ENCODE measurements around the gene KIAA2012. TPM values are rescaled to one million over a fixed set of nuclear protein-coding genes. Genes with fewer than 3 reads are reported as not detected.
A peak's percentile ranks its signal among the peaks of the same experiment; 100 is the strongest.

Gene KIAA2012
- total RNA-seq, 2 donors from 2014 or later: 0.11 TPM; not detected in 1

DNA sequence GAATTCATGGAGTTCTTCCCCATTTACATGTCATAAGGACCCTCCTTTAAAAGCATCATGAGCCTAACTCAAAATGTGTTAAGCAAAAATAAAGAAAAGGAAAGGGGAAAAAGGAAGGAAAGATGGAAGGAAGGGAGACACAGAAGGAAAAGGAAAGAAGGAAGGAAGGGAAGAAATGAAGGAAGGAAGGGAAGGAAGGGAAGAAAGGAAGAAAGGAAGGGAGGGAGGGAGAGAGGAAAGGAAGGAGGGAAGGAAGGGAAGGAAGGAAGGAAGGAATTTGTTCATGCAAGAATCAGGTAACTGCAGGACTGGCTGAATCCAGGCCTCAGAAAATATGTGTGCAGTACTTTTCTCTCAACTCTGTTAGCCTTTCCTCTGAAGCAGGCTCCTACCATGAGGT is 32.0 kb downstream of the KIAA2012 start:
- ATAC-seq (no peak), DNase-seq (no peak)
- intact Hi-C loops (cut with DNase I, micrococcal nuclease): no loop called here

DNA sequence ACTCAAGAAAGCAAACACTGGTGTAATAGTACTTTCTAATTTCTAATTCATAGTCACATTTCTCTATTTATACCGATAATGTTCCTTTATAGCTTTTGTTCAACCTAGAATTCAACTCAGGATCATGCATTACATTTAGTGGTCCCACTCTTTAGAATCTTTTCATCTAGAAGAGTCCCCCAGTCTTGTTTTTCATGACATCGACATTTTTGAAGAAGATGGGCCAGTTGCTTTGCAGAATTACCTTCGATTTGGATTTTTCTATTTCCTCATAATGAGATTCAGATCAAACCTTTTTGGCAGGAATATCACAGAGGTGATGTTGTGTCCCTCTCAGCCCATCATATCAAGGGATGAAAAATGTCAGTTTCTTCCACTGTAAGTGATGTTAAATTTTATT is 35.3 kb downstream of the KIAA2012 start:
- ATAC-seq (no peak), DNase-seq (no peak)
- intact Hi-C loops (cut with DNase I, micrococcal nuclease): no loop called here

DNA sequence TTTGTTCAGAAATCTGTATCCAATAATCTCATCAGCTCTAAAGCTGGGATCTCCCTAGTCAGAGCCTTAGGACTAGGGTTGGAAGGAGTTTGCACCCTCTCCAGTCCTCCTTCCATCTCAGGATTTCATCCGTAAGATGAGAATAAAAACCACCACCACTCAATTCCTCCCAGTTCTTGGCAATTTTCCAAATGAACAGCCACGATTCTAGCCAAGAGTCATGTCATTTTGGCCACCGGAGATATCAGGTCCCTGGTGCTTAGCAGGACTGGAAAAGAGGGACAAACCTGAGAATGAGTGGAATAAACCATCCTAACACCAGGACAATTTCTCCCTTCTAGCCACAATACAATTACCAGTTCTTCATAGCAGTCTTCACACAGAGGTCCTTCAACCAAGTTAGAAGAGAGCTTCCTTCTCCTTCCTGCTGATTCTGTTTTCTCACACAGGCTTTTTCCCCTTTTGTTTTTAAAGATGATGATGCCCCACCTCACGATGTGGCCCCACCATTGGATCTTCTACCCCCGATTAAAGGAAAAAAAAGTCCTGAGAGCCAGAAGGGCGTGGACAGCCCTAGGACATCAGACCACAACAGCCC is 36.2 kb downstream of the KIAA2012 start:
- intact Hi-C loops (cut with DNase I, micrococcal nuclease): no loop called here
- no peak for ATAC-seq

DNA sequence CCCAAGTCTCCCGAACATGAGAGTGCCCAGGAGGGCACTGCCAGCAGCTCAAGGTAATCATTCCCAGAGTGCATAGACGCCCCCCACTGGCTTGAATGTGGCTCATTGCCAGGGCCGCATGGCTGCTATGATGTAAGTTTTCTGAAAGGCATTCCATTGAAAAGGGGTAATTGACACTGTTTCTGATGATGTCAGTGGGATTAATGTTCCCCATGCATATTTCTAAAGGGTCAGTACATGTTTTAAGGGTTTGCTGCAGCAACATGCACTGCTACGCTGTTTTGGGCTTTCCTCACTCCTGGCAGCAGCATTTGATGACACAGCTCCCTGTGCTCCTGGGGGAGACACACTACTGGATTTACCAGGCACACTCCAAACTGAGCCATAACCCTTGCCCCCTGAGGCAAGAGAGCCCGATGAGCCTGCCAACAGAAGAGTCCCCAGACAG is 36.7 kb downstream of the KIAA2012 start:
- ATAC-seq (no peak), DNase-seq (no peak)
- intact Hi-C loops (cut with DNase I, micrococcal nuclease): no loop called here

More for the DNA sequence above, 36.2 kb downstream of the KIAA2012 start:
- DNase-seq: no peak

DNA sequence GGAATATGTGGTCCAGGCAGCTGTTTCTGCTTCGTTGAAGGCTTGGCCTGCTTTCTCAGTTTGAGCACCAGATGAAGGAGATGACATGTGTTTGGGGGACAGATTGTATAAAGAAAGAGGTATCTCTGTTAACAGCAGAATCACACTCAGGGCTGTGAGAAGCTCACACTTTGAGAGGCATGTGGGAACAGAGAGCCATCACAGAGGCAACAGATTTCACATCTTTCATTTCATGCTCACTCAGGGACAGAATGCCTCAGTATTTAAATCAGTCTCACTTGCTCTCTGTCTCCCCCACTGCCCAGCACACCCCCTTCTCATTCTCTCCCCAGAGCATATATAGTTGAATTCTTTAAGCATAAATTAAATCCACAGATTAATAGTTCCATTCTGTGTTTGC is 37.4 kb downstream of the KIAA2012 start:
- ATAC-seq: no peak
- no peak for DNase-seq
- intact Hi-C loops (cut with DNase I, micrococcal nuclease): no loop called here

DNA sequence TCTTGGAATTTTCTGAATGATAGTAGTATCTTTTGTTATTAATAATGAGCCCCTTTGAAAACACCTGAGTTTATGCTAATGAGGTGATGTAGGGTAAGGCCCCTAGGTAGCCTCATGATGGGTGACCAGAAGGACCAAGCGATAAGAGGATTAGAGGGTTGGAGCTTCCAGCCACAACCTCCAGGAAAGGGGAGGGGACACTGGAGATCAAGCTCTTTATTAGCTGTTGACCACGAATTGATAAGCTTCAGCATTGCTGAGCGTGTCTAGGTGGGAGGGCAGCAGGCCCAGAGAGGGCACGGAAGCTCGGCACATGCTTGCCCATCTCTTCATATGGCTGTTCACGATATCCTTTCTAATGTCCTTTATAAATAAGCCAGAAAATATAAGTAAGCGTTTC is 39.0 kb downstream of the KIAA2012 start:
- DNase-seq (no peak), ATAC-seq (no peak)
- intact Hi-C loops (cut with DNase I, micrococcal nuclease): no loop called here

DNA sequence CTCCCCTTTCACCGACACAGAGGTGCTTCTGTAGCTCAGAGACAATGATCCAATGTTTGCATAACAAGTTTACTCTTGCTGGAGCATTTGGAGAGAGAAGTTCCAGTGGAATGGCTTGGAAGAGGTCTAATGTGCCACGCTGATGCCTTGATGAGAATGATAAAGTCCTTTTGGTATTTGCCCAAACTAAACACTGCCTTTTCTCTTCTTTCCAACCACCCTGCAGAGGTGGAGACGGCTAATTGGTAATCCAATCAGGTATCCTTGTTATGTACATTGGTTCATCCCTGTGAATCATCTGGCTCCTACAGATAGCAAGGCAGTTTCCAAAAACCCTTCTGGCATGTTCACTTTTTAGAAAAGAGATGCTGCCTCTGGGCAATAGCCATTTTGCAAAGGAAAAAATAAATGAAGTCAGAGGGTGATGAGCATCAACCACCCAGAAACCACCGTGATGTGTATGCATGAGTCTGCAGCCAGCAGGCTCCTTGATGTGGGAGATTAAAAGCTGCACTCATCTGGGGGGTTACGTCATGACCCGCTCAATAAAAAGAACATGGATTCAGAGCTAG is 40.6 kb downstream of the KIAA2012 start:
- intact Hi-C loops (cut with DNase I, micrococcal nuclease): no loop called here
- ATAC-seq (no peak), DNase-seq (no peak)

DNA sequence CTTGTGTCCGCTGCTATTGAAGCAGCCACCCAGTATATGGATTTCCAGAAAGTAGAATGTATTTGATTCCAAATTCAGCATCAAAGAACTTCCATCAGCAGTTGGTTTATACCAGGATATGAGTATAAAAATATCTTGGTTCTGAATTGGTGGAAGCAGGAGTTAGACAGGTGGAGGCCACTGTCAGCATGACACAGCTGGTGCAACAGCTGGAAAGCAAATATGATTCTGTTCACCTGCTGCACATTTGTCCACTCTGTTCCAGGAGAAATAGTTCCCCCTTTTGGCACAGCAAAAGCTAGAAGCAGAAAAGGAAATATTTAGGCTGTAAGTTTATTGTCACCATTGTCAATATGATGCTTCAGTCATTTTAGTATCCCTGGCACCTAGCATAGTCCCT is 41.2 kb downstream of the KIAA2012 start:
- ATAC-seq: no peak
- intact Hi-C loops (cut with DNase I, micrococcal nuclease): no loop called here
- DNase-seq: no peak

DNA sequence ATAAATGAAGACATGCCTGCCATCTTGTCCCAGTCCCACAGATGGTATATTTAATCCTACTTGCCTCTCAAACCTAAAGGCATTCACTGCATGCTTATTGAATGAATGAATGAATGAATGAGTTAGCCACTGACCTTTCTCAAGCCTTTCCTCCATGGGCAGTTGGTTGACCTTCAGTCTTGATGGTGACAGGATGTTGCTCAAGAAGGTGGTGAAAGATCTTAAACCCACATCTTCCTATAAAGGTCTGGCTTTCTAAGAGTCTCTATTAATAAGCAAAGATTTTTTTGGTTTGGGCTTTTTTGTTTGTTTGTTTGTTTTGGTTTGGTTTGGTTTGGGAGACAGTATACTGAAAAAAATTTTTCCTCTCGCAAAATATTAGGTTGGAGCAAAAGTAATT is 41.7 kb downstream of the KIAA2012 start:
- intact Hi-C loops (cut with DNase I, micrococcal nuclease): no loop called here
- ATAC-seq (no peak), DNase-seq (no peak)

DNA sequence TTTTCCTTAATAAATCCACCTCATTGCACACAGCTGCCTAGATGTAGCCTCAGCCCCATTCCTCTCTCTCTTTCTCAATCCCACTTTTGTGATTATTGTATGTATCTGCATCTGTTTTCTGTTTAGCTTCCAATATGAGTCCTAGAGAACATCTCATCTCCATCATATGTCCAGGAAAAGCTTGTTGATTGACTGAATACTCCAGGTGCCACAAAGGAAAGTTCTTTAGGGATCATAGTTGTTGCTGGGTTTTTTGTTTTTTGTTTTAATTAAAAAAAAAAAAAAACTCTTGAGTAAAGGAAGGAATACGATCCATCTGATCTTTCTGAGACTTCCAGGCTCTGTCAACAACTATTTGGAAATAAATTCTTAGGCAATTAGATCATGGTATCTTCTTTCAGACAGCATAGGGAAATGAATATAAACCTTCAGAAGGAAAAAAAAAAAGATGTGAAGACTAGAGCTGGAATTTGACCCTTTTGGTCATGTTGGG is 42.5 kb downstream of the KIAA2012 start:
- intact Hi-C loops (cut with DNase I, micrococcal nuclease): no loop called here
- no peak for DNase-seq
- no peak for ATAC-seq

DNA sequence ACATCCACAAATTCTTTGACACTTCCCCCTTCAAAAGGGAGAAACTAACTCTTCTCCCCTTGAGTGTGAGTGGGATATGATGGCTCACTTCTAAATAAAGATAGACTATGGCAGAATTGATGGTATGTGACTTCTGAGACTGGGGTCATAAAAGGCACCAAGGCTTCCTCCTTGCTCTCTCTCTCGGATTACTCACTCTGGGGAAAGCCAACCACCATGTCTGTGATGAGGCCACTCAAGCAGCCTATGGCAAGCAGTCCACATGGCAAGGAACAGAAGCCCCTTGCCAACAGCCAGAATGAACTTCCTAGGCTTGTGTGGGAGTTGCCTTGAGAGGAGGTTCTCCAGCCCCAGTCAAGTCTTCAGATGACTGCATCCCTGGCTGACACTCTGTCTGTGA is 43.6 kb downstream of the KIAA2012 start:
- no peak for ATAC-seq
- DNase-seq: no peak
- intact Hi-C loops (cut with DNase I, micrococcal nuclease): no loop called here

DNA sequence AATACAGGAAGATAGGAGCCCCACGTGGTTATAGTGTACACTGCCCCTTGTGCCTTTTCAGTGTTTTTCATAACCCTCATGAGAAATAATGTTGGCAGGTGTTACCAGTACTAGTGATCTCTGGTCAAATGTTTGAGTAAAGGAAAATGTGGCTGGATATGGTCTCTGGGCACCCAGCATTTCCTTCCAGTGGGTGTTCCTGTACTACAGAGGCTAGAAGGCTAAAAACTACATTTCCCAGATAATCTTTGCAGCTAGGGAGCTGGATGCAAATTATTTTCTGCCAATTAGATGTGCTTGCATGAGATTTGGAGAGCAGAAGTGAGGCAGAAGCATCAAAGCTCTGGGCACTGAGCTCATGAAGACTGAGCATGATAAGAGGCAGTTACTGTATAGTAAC is 45.1 kb downstream of the KIAA2012 start:
- ATAC-seq (no peak), DNase-seq (no peak)
- intact Hi-C loops (cut with DNase I, micrococcal nuclease): no loop called here

DNA sequence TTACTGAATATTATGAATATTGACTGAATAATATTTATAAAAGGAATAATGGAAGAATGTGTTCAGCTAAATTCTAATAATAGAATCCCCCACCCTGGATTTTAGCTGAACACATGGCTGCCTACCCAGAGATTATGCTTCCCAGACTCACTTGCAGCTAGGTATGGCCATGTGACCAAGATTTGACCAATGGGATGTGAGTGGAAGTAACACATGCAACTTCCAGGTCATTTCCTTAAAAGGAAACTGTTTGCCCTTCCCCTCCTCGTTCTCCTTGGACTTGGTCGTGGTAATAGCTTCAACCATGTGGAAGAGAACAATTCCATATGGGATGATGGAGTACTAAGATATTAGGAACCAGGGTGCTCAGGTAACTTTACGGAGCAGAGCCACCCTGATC is 47.8 kb downstream of the KIAA2012 start:
- ATAC-seq (no peak), DNase-seq (no peak)
- intact Hi-C loops (cut with DNase I, micrococcal nuclease): no loop called here

DNA sequence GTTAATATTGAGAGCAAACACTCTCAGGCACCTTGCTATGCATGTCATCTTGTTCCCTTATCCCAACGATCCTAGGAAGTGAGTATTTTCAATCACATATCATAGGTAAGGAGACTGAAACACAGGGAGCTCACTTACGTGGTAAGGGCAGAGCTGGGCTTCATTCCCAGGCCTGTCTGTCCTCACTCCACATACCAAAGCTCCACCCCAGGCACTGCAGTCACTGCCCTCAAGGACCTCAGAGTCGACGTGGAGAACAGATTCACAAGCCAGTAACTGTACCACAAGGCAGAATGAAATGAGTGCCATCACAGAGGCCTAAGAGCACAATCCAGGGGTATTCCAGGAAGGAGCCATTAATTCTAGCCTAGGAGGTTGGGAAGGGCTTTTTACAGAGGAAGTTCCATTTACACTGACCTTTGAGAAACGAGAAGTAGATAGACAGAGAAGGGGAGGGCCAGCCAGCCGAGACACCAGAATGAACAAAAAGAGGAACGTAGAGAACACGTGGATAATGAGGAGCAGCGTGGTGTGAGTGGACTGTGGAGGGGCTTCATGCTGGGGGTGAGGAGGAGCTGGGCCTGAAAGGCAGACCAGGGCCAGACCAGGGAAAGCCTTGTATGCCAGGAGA is 48.6 kb downstream of the KIAA2012 start:
- DNase-seq (peak in 1 of 2 donors; percentile 12), ATAC-seq (peak; percentile 27)
- intact Hi-C loops (cut with DNase I, micrococcal nuclease): no loop called here

DNA sequence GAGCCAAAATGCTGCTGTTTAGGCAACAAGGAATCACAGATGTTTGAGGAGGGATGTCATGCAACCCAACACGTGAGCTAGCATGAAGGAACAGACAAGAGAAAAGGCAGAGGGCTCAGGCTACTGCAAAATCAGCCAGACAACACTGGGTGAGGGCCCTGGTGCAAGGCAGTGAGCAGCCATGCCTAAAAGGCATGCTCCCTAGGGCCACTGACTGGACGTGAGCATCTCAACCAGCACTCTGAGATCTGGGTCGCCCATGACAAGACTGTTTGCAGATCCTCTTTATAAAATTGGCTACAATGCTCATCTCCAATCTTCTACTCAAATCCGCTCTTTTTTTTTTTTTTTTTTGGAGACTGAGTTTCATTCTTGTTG is 49.1 kb downstream of the KIAA2012 start:
- no peak for DNase-seq
- ATAC-seq: no peak
- intact Hi-C loops (cut with DNase I, micrococcal nuclease): no loop called here

DNA sequence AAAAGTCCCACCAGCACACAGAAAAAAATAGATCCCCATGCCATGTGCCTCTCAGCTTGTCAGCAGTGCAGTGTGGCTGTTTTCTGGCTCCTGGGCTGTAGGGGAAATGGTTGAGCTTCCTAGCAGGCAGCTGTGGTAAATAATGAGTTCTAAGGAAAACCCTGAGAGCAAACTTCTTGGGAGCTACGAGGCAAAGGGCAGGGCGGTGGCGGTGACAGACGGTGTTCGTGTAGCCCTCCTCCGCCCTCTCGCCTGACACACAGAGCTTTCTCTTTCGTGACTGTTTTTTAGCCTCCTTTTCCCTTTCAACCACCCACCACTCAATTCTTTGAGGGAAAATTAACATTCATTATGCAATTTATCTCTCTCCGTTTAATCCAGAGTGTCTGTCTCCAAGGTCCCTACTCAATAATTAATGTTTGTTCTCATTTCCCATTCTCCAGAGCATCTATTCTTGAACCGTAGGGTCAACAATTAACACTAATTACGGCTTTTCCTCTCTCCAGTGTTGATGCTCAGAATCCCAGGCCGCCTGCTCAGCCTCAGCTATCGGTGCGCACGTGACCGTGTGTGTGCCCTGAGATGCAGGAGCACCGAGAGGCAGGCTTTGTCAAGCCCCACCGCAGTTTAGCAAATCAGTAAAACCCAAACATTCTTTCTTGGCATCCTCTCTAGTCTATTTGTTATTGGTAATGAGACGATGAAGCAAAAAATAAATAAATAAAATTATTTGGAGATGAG is 50.1 kb downstream of the KIAA2012 start:
- DNase-seq: peak in 1 of 2 donors; percentile 24
- peak; percentile 59 for ATAC-seq
- intact Hi-C loops (cut with DNase I, micrococcal nuclease): no loop called here

DNA sequence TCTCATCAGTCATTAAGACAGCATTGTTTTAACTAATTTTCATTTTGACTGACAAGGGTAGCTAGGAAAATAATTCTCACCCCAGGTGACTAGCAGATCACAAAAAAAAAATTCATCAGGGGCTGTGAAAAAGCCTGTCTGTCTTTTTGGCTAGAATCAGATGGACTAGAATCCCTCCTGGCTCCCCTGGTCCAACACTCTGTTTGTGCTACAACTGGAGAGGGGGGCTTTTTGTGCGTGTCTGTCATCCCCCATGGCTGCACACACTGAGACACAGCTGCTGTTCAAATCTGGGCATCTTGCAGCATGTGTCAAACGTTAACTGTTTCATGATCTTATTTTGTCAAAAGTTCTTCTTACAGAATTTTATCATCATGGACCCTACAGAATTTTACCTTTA is 51.2 kb downstream of the KIAA2012 start:
- ATAC-seq: no peak

DNA sequence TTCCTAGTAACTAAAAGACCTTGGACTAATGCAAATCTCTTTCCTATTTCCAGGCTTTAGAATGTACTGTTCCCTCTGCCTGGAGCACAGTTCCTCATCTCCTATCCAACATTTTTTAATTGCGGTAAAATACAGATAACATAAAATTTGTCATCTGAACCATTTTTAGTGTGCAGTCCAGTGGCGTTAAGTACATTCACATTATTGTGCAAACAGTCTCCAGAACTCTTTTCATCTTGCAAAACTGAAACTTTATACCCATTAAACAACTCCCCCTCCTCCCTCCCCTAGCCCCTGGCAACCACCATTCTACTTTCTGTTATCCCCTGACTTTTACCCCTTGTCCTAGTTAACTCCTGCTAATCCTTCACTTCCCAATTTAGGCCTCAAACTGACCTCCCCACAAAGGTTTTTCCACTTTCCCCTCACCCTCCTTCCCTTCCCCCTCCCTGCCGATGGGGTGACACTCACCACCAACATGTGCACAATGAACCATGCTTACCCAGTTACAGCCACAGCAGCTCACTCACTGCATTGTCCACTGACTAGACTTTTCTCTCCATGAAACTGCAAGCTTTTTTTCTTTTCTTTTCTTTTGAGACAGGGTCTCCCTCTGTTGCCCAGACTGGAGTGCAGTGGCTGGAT is 54.8 kb downstream of the KIAA2012 start:
- no peak for ATAC-seq
- intact Hi-C loops (cut with DNase I, micrococcal nuclease): no loop called here
- DNase-seq: no peak

More for the DNA sequence above, 51.2 kb downstream of the KIAA2012 start:
- intact Hi-C loops (cut with DNase I, micrococcal nuclease): no loop called here
- no peak for DNase-seq

DNA sequence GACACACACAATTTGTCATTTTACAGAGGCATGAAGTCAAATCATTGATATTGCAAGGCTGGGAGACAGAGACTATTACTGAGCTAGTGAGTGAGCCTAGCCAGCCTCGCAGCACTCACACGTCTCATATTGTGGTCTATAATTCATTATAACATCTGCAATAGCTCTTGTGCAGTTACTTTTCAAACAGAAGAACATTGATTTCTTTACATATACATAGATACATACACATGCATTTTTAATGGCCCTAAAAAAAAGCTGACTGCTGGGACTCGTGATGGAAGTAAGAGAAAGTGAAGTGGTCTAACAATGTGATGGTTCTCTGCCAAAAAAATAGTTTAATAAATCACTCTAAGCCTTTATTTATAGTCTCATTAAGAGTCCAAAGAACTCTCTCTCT is 56.8 kb downstream of the KIAA2012 start:
- intact Hi-C loops (cut with DNase I, micrococcal nuclease): no loop called here
- DNase-seq: no peak
- no peak for ATAC-seq

Measured in left colon (tissue), 2 donors.